ENCODE measurements around the gene CACNA1I. TPM values are rescaled to one million over a fixed set of nuclear protein-coding genes. Genes with fewer than 3 reads are reported as not detected.
A peak's percentile ranks its signal among the peaks of the same experiment; 100 is the strongest.

Gene CACNA1I
- total RNA-seq, 4 donors from 2014 or later: under 0.01 to 0.39 (median 0.33) TPM; not detected in 1

DNA sequence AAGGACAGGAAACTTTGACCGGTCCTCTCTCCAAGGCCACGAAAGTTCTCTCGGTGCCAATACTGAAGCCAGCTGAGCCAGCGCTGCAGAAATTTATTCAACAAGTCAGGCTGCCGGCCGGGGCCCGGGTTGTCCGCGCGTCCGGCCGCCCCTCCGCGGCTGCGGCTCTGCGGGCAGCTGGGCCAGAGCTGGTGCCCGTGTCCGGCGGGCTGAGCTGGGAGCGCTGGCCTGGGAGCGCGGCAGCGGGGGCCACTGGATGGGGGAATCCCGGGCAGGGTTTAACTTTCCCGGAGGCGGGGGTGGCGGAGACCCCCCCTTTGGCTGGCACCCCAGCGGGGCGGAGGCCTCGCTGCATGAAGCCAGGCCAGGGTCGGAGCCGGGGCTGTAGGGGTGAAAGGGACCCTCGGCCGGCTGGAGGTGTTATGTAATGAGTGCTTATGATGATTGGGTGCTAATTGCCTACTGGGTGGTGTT, 12.3 kb upstream of the CACNA1I start:
- H3K36me3 ChIP-seq: no peaks in the 10 kb centered on the region
- peaks cover 3 to 79% (median 31%) of the 10 kb centered on the region in 4 donors for H3K27me3 ChIP-seq
- H3K27ac ChIP-seq (replicated peaks in 1 of 4): no peak overlapping the region
- peak overlapping the region; percentile 37 to 55 (median 42) for H3K4me3 ChIP-seq
- WGBS: 23% methylated on average over 8 of the region's 34 CpGs
- intact Hi-C loops (cut with DNase I): no loop called here
- H3K4me1 ChIP-seq: peaks cover 9 to 19% (median 15%) of the 10 kb centered on the region in 4 donors
- DNase-seq (ENCODE audit: extremely low spot score): no peak
- TF ChIP-seq, protein P1, sequence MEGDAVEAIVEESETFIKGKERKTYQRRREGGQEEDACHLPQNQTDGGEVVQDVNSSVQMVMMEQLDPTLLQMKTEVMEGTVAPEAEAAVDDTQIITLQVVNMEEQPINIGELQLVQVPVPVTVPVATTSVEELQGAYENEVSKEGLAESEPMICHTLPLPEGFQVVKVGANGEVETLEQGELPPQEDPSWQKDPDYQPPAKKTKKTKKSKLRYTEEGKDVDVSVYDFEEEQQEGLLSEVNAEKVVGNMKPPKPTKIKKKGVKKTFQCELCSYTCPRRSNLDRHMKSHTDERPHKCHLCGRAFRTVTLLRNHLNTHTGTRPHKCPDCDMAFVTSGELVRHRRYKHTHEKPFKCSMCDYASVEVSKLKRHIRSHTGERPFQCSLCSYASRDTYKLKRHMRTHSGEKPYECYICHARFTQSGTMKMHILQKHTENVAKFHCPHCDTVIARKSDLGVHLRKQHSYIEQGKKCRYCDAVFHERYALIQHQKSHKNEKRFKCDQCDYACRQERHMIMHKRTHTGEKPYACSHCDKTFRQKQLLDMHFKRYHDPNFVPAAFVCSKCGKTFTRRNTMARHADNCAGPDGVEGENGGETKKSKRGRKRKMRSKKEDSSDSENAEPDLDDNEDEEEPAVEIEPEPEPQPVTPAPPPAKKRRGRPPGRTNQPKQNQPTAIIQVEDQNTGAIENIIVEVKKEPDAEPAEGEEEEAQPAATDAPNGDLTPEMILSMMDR (IDR thresholded peaks at IDR 0.05): no peak
- TF ChIP-seq POLR2A (IDR thresholded peaks at IDR 0.05; ENCODE audit: low read depth) (no peak), POLR2AphosphoS5 (IDR thresholded peaks at IDR 0.05) (no peak), EP300 (IDR thresholded peaks at IDR 0.05) (no peak)
- no peaks in the 10 kb centered on the region for H3K9me3 ChIP-seq

GRCh38 chr22:39558950-39559349, 11.6 kb upstream of the CACNA1I start:
- intact Hi-C loops (cut with DNase I): no loop called here
- 88% methylated on average over 13 of the region's 14 CpGs for WGBS
- H3K4me3 ChIP-seq: no peak overlapping the region
- no peak overlapping the region for H3K27ac ChIP-seq (replicated peaks in 1 of 4)
- TF ChIP-seq POLR2A (IDR thresholded peaks at IDR 0.05; ENCODE audit: low read depth) (no peak), POLR2AphosphoS5 (IDR thresholded peaks at IDR 0.05) (no peak)
- TF ChIP-seq, protein P1 (IDR thresholded peaks at IDR 0.05): no peak
- H3K4me1 ChIP-seq: peaks cover 9 to 19% (median 15%) of the 10 kb centered on the region in 4 donors
- no peaks in the 10 kb centered on the region for H3K36me3 ChIP-seq
- no peaks in the 10 kb centered on the region for H3K9me3 ChIP-seq
- peaks cover 3 to 84% (median 31%) of the 10 kb centered on the region in 4 donors for H3K27me3 ChIP-seq
- no peak for DNase-seq (ENCODE audit: extremely low spot score)

GRCh38 chr22:39559456-39560105, 11.0 kb upstream of the CACNA1I start:
- DNase-seq (ENCODE audit: extremely low spot score): no peak
- peaks cover 9 to 19% (median 15%) of the 10 kb centered on the region in 4 donors for H3K4me1 ChIP-seq
- no peak overlapping the region for H3K4me3 ChIP-seq
- intact Hi-C loops (cut with DNase I): no loop called here
- no peak overlapping the region for H3K27ac ChIP-seq (replicated peaks in 1 of 4)
- no peaks in the 10 kb centered on the region for H3K36me3 ChIP-seq
- H3K9me3 ChIP-seq: no peaks in the 10 kb centered on the region
- peaks cover 3 to 90% (median 31%) of the 10 kb centered on the region in 4 donors for H3K27me3 ChIP-seq
- 58% methylated on average over 10 of the region's 11 CpGs for WGBS
- no peak for TF ChIP-seq EP300 (IDR thresholded peaks at IDR 0.05)
- no peak for TF ChIP-seq POLR2A (IDR thresholded peaks at IDR 0.05; ENCODE audit: low read depth)
- no peak for TF ChIP-seq POLR2AphosphoS5 (IDR thresholded peaks at IDR 0.05)
- TF ChIP-seq, protein P1 (IDR thresholded peaks at IDR 0.05): peak in 2 of 3 experiments; percentile 7 to 16

- no peak for DNase-seq (ENCODE audit: extremely low spot score)
- H3K36me3 ChIP-seq: no peaks in the 10 kb centered on the region
- intact Hi-C loops (cut with DNase I): no loop called here
- H3K4me3 ChIP-seq: no peak overlapping the region
- H3K27ac ChIP-seq (replicated peaks in 1 of 4): no peak overlapping the region
- H3K27me3 ChIP-seq: peaks cover 3 to 95% (median 31%) of the 10 kb centered on the region in 4 donors
- H3K4me1 ChIP-seq: peaks cover 9 to 19% (median 15%) of the 10 kb centered on the region in 4 donors
- no peaks in the 10 kb centered on the region for H3K9me3 ChIP-seq
- TF ChIP-seq, protein P1 (IDR thresholded peaks at IDR 0.05): no peak
- TF ChIP-seq EP300 (IDR thresholded peaks at IDR 0.05) (no peak), POLR2A (IDR thresholded peaks at IDR 0.05; ENCODE audit: low read depth) (no peak), POLR2AphosphoS5 (IDR thresholded peaks at IDR 0.05) (no peak)
- WGBS: 78% methylated on average over 6 of the region's 6 CpGs
Observed at GRCh38 chr22:39560127-39560526, 10.4 kb upstream of the CACNA1I start.

All from esophagus muscularis mucosa (tissue), 4 donors.